Brain pericyte (primary cell): ENCODE data around the gene GTPBP6.
"Not testable (repeated sequence)": the region's sequence is repeated elsewhere in the genome, so short reads cannot be mapped to it uniquely, and the experiment has no call there.

Experiments
- DNase-seq: peaks from one replicate; pipeline ENCODE4 v3.0.0-alpha.2; 2012; ENCODE audit warnings: low read depth, low spot score

Gene GTPBP6

GRCh38 chrX:265502-265901 lies 53.1 kb downstream of the GTPBP6 start:
- no peak for DNase-seq

- no peak for DNase-seq
Observed at GRCh38 chrX:264634-265455, 53.8 kb downstream of the GTPBP6 start.

- DNase-seq = not testable (repeated sequence)
Observed at GRCh38 chrX:264006-264405, 54.6 kb downstream of the GTPBP6 start.

GRCh38 chrX:262381-262909 lies 56.2 kb downstream of the GTPBP6 start:
- DNase-seq = no peak

GRCh38 chrX:261919-262352 lies 56.7 kb downstream of the GTPBP6 start:
- no peak for DNase-seq

- DNase-seq = no peak
Observed at GRCh38 chrX:261167-261918, 57.3 kb downstream of the GTPBP6 start.

GRCh38 chrX:259692-260355 lies 58.8 kb downstream of the GTPBP6 start:
- no peak for DNase-seq

GRCh38 chrX:258291-259040 lies 60.1 kb downstream of the GTPBP6 start:
- DNase-seq = no peak

GRCh38 chrX:257681-258289 lies 60.8 kb downstream of the GTPBP6 start:
- DNase-seq = no peak

GRCh38 chrX:257054-257453 lies 61.5 kb downstream of the GTPBP6 start:
- not testable (repeated sequence) for DNase-seq

GRCh38 chrX:255923-256331 lies 62.7 kb downstream of the GTPBP6 start:
- no peak for DNase-seq
